ENCODE data around the gene IGSF8. TPM values are rescaled to one million over a fixed set of nuclear protein-coding genes. Genes with fewer than 3 reads are reported as not detected.

The IGSF8 gene
- total and polyA plus RNA-seq, 8 donors, result 12.9 to 24.7 (median 18.4) TPM

- H3K4me1 ChIP-seq, result no peaks in the 10 kb centered on the region
- TF ChIP-seq CTCF (IDR thresholded peaks at IDR 0.05), result no peak
- no peaks in the 10 kb centered on the region for H3K36me3 ChIP-seq
- WGBS, 2 donors, result 61 to 75% methylated on average over 2 of the region's 2 CpGs
- intact Hi-C loops (cut with DNase I), result loop anchor here in 1 of 3 donors (5.0 kb wide), 1 partner anchor 35 kb away; no protein-coding TSS in a partner anchor
- no peak for DNase-seq
- H3K27me3 ChIP-seq, result peaks cover 0 to 6% (median 3%) of the 10 kb centered on the region in 4 donors
- no peak overlapping the region for H3K4me3 ChIP-seq
- no peak overlapping the region for H3K27ac ChIP-seq
- ATAC-seq, result no peak
- H3K9me3 ChIP-seq, result no peaks in the 10 kb centered on the region
- FAIRE-seq, result no peak
Measured at GRCh38 chr1:160082487-160082886, 15.9 kb downstream of the IGSF8 start.

DNA sequence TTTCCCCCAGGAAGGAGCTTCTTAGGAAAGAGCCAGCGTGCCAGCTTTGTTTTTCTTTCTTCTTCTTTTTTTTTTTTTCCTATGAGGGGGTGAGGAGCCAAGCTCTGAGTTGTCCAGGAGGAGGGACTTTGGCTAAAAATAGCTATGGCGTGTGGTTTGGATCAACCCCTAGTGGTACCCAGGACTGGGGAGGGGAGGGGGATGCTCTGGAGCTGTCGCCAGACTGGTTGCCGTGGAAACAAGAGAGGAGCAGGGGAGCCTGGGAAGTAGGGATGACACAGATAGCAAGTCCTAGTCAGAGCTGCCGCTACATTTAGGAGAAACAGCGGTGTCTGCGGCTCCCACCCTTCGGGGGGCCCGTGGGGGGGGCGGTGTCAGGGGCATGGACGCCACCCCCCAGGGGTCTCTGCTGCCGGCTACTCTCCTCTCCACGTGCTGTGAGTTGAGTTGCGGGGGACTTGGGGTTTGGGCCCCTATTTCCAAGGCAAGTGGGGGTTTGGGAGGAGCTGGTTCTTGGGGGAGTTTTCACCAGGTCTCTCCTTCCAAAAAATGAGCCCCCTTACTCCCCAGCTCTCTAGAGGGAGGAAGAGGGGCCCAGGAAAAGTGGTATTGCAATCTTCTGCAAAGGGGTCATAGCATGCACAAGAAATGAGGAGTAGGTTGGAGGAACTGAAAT, 17.0 kb downstream of the IGSF8 start, which contains the start of gene KCNJ9:
TSS of gene KCNJ9 (plus strand) at position 278 of the 676 bp plus-strand sequence. CDS start 2,493 bp downstream, outside the sequence.
- FAIRE-seq (no peak), ATAC-seq (no peak), DNase-seq (no peak)
- Histone ChIP-seq H3K9me3 (no peaks in the 10 kb centered on the region), H3K27ac (no peak within 1 kb of the TSS), H3K4me1 (no peaks in the 10 kb centered on the region), H3K36me3 (no peaks in the 10 kb centered on the region), H3K27me3 (peaks cover 0 to 6% (median 3%) of the 10 kb centered on the region in 4 donors), H3K4me3 (no peak within 1 kb of the TSS)
- intact Hi-C loops (cut with DNase I), result loop anchor here in 1 of 3 donors (5.0 kb wide), 1 partner anchor 34 kb away; no protein-coding TSS in a partner anchor
- 24 to 35% methylated on average over 14 of the region's 14 CpGs for WGBS, 2 donors
- no peak for TF ChIP-seq CTCF (IDR thresholded peaks at IDR 0.05)

DNA sequence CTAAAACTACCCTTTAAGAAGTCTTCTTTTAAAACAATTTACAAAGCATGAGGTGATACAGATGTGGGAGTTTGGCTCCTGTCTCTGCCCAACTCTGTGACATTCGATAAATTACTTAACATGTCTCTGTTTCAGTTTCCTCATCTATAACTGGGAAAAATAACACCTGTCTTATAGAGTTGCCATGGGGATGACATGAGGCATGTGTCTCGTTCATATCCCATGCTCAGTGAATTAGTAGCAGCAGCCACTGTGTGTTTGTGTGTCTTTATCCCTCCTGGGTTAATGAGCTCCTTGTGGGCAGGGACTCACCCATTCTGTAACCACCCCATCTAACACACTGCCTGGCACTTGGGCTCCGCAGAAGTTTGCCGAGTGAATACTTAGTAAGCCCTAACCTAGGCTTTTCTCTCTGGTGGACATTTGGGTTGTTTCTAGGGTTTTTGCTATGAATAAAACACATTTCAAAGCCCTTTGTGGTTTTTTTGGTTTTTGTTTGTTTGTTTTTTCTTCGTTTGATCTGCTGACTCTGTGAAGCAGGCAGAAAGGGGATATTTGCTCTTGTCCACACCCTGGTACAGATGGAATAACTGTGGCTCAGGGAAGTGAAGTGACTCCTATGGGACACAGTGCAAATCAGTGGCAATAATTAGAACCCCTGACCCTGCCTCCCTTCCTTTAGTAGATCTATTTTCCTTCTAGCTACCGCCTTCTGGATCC, 17.9 kb downstream of the IGSF8 start:
- FAIRE-seq, result no peak
- no peaks in the 10 kb centered on the region for H3K36me3 ChIP-seq

DNA sequence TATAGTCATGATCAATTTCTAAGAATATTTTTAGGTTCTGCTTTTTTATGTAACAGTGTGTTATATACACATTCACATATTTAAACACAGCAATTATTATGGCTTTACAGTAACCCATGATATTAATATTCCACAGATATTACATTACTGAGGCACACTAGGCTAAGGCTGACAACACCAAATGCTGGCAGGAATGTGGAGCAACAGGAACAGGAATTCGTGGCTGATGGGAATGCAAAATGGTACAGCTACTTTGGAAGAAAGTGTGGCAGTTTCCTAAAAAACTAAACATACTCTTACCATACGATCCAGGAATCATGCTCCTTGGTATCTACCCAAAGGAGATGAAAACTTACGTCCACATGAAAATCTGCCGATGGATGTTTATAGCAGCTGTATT, 19.0 kb downstream of the IGSF8 start:
- intact Hi-C loops (cut with DNase I), result no loop called here
- Histone ChIP-seq H3K4me1 (no peaks in the 10 kb centered on the region), H3K4me3 (no peak overlapping the region), H3K27me3 (peaks cover 0 to 6% (median 3%) of the 10 kb centered on the region in 4 donors), H3K27ac (no peak overlapping the region), H3K9me3 (no peaks in the 10 kb centered on the region), H3K36me3 (no peaks in the 10 kb centered on the region)
- ATAC-seq, result no peak
- no peak for TF ChIP-seq CTCF (IDR thresholded peaks at IDR 0.05)
- FAIRE-seq, result no peak
- 54 to 66% methylated on average over 4 of the region's 4 CpGs for WGBS, 2 donors
- no peak for DNase-seq

More for the DNA sequence above, 17.9 kb downstream of the IGSF8 start:
- H3K9me3 ChIP-seq, result no peaks in the 10 kb centered on the region
- DNase-seq, result no peak
- TF ChIP-seq CTCF (IDR thresholded peaks at IDR 0.05), result no peak
- H3K27me3 ChIP-seq, result peaks cover 0 to 6% (median 3%) of the 10 kb centered on the region in 4 donors
- intact Hi-C loops (cut with DNase I), result loop anchor here in 1 of 3 donors (5.0 kb wide), 1 partner anchor 33 kb away; no protein-coding TSS in a partner anchor
- H3K27ac ChIP-seq, result no peak overlapping the region
- no peak overlapping the region for H3K4me3 ChIP-seq
- WGBS, 2 donors, result 39 to 49% methylated on average over 6 of the region's 6 CpGs
- H3K4me1 ChIP-seq, result no peaks in the 10 kb centered on the region
- ATAC-seq, result no peak
